Ishikawa (cell line): ENCODE results near the gene SDR42E1.

Source experiments
- CEBPB ChIP-seq: IDR thresholded peaks from 2 replicates; pipeline ENCODE4 v1.6.1; 2012
- CREB1 ChIP-seq: IDR thresholded peaks from 2 replicates; pipeline ENCODE4 v1.6.1; 2012; ENCODE audit warnings: low read depth
- EGR1 ChIP-seq: IDR thresholded peaks from 2 replicates; pipeline ENCODE4 v1.6.1; 2012
- EP300 ChIP-seq: IDR thresholded peaks from 2 replicates; pipeline ENCODE4 v1.6.1; 2012; ENCODE audit warnings: borderline replicate concordance
- FOXM1 ChIP-seq: IDR thresholded peaks from 2 replicates; pipeline ENCODE4 v1.6.1; 2012; ENCODE audit warnings: low read depth, borderline replicate concordance
- NFIC ChIP-seq: IDR thresholded peaks from 2 replicates; pipeline ENCODE4 v1.6.1; 2012
- RAD21 ChIP-seq: IDR thresholded peaks from 2 replicates; pipeline ENCODE4 v1.6.1; 2012; ENCODE audit warnings: low read depth
- TAF1 ChIP-seq: IDR thresholded peaks from 2 replicates; pipeline ENCODE4 v1.6.1; 2012; ENCODE audit warnings: low read depth, mild to moderate bottlenecking
- TCF12 ChIP-seq: IDR thresholded peaks from 2 replicates; pipeline ENCODE4 v1.6.1; 2012; ENCODE audit warnings: low read depth
- TEAD4 ChIP-seq: IDR thresholded peaks from 2 replicates; pipeline ENCODE4 v1.6.1; 2012
- YY1 ChIP-seq: IDR thresholded peaks from 2 replicates; pipeline ENCODE4 v1.6.1; 2012; ENCODE audit warnings: low read depth
- ZBTB7A ChIP-seq: IDR thresholded peaks from 2 replicates; pipeline ENCODE4 v1.6.1; 2012; ENCODE audit warnings: low read depth
- TF ChIP-seq, protein P1 (sequence below): IDR thresholded peaks from 2 replicates; pipeline ENCODE4 v1.6.1; 2012
- TF ChIP-seq, protein P2 (sequence below): IDR thresholded peaks from 2 replicates; pipeline ENCODE4 v1.6.1; 2012
- TF ChIP-seq, protein P3 (sequence below): IDR thresholded peaks from 2 replicates; pipeline ENCODE4 v1.6.1; 2012; ENCODE audit warnings: low read depth, mild to moderate bottlenecking

Gene SDR42E1

DNA sequence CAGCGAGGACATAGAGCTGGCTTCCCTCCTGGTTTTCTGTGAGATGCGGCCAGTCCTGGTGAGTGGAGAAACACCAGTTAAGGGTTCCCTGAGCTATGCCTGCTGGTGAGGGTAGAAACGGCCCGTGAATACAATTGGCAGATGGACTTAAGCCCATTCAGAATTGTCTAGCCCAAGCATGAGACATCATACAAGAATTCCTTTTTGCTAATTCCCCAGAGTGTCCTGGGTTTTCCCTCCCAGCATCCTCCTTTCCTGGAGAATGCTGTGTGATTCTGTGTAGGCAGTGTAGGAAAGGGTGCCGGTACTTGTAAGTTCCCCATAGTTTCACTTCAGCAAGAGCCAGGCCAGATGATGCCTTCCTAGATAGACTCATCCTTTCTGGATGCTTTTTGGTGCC, 65.1 kb downstream of the SDR42E1 start:
- TF ChIP-seq ZBTB7A (no peak), RAD21 (no peak), TAF1 (no peak), NFIC (no peak), TEAD4 (no peak), YY1 (no peak), EGR1 (no peak), FOXM1 (no peak), CEBPB (no peak), TCF12 (no peak), CREB1 (no peak)
- TF ChIP-seq, protein P1, sequence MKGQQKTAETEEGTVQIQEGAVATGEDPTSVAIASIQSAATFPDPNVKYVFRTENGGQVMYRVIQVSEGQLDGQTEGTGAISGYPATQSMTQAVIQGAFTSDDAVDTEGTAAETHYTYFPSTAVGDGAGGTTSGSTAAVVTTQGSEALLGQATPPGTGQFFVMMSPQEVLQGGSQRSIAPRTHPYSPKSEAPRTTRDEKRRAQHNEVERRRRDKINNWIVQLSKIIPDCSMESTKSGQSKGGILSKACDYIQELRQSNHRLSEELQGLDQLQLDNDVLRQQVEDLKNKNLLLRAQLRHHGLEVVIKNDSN: no peak
- TF ChIP-seq, protein P2, sequence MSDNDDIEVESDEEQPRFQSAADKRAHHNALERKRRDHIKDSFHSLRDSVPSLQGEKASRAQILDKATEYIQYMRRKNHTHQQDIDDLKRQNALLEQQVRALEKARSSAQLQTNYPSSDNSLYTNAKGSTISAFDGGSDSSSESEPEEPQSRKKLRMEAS: no peak
- TF ChIP-seq, protein P3, sequence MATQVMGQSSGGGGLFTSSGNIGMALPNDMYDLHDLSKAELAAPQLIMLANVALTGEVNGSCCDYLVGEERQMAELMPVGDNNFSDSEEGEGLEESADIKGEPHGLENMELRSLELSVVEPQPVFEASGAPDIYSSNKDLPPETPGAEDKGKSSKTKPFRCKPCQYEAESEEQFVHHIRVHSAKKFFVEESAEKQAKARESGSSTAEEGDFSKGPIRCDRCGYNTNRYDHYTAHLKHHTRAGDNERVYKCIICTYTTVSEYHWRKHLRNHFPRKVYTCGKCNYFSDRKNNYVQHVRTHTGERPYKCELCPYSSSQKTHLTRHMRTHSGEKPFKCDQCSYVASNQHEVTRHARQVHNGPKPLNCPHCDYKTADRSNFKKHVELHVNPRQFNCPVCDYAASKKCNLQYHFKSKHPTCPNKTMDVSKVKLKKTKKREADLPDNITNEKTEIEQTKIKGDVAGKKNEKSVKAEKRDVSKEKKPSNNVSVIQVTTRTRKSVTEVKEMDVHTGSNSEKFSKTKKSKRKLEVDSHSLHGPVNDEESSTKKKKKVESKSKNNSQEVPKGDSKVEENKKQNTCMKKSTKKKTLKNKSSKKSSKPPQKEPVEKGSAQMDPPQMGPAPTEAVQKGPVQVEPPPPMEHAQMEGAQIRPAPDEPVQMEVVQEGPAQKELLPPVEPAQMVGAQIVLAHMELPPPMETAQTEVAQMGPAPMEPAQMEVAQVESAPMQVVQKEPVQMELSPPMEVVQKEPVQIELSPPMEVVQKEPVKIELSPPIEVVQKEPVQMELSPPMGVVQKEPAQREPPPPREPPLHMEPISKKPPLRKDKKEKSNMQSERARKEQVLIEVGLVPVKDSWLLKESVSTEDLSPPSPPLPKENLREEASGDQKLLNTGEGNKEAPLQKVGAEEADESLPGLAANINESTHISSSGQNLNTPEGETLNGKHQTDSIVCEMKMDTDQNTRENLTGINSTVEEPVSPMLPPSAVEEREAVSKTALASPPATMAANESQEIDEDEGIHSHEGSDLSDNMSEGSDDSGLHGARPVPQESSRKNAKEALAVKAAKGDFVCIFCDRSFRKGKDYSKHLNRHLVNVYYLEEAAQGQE: no peak

DNA sequence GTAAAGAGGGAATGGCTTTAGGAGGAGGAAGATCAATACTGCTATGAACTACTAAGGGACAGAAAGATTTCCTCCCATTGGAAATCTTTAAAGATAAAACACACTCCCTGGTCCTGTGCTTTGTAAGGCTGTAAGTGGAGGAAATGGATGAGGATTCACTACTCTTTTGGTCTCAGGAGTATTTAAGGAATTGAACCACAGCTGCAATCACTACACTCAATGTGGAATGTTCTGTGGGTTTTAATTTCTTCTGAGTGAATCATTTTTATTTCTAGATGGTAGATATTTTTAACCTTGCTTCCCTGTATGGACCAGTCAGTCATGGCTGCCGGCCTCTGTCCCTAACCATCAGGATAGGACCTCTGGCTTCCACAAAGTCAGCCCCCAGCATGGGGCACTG, 65.6 kb downstream of the SDR42E1 start:
- TF ChIP-seq, protein P2: no peak
- TF ChIP-seq, protein P1: no peak
- no peak for TF ChIP-seq FOXM1
- TF ChIP-seq RAD21: no peak
- TF ChIP-seq EP300: no peak
- no peak for TF ChIP-seq CEBPB
- TF ChIP-seq TAF1: no peak
- TF ChIP-seq ZBTB7A: no peak
- no peak for TF ChIP-seq EGR1

DNA sequence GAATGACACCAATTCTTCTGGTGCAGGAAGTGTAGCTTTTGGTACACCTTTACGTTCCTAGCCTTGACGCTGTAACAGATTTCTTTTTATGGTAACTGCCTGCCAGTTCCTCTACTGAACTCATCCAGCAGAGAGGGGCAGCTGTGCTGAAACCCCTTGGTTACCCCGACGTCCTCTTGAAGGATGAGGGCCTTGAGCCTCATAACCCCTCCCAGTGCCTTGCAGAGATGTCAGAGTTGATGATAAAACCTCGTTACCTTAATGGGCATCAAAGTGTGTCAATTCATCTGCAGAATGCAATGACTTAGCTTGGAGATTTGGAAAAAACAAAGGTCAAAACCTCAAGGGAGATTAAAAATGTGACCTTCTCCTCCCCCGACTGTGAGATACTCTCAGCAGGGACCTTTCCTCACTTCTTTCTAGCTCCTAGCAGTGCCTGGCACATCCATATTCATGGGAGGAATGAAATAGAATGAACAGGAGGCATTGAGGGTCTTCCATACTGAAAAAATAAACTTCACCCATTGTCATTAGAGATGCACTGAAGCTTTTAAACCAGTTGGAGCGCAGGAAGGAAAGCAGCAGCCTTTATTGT, 69.2 kb downstream of the SDR42E1 start:
- no peak for TF ChIP-seq TEAD4
- TF ChIP-seq, protein P1: no peak
- TF ChIP-seq ZBTB7A: no peak
- TF ChIP-seq CREB1: no peak
- TF ChIP-seq FOXM1: no peak
- no peak for TF ChIP-seq NFIC
- no peak for TF ChIP-seq CEBPB
- TF ChIP-seq TCF12: no peak
- no peak for TF ChIP-seq EP300
- TF ChIP-seq YY1: no peak
- TF ChIP-seq EGR1: no peak
- TF ChIP-seq, protein P2: no peak
- no peak for TF ChIP-seq RAD21
- TF ChIP-seq, protein P3: no peak
- no peak for TF ChIP-seq TAF1

DNA sequence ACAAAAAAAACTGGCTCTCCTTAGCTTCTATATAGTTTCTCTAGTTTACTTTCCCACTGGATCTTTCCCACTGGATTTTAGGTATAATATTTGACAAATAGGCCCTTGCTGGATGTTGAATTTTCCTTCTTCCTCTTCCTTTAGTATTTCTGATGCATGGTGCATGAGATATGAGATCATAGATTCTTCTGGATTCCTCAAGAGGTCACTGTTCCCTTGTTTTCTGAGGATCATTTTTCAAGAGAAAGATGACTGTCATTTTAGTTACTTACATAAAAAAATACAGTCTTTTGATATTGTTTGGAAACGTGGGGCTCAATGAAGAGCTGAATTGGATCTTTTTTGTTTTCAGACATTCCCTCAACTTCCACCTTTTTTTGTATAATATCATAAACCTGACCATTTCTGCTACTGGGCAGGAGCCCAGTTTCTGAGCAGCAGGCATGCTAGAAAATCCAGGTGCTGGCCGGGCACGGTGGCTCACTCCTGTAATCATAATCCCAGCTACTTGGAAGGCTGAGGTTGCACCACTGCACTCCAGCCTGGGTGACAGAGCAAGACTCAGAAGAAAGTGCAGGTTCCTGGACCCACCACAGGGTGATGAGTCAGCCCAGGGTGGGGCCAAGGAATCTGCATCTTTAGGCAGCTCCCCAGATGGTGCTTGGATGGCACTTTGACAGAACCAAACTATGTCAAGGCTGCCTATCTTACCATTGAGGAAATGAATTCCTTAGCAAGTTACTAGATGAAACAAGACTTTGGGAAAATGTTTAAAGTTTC, 70.3 kb downstream of the SDR42E1 start:
- TF ChIP-seq, protein P3: no peak
- no peak for TF ChIP-seq ZBTB7A
- peak; percentile 52 for TF ChIP-seq RAD21
